SK-N-SH (cell line): Measurements from ENCODE around the gene ISCA2. TPM values are rescaled to one million over a fixed set of nuclear protein-coding genes. Genes with fewer than 3 reads are reported as not detected.

Experiments used
- CTCF ChIA-PET: fragments of 300-600, 350-600 bp; formaldehyde crosslinking; extraction: SDS; loops from one replicate; lab custom pipeline; 2021; lab: Yijun Ruan, JAX
- POLR2A ChIA-PET: fragments of 350-600 bp; sonication (Branson Sonifier 250); formaldehyde crosslinking; extraction: SDS; loops from one replicate; lab custom pipeline; 2020; ENCODE audit warnings: antibody characterized with exemption, inconsistent platforms; lab: Yijun Ruan, JAX
- DNase-seq: peaks from one replicate; pipeline ENCODE4 v3.0.0; 2012
- H2AFZ ChIP-seq: fragments of 200-600 bp; sonication (generic); 2 replicates; pipeline ENCODE4 v1.8.1; 2016; ENCODE audit warnings: antibody characterized with exemption, mild to moderate bottlenecking, low read depth
- H3F3A ChIP-seq: fragments of 200-600 bp; sonication (generic); replicated peaks from 2 replicates; pipeline ENCODE3; 2016; ENCODE audit warnings: antibody characterized with exemption, mild to moderate bottlenecking; ENCODE audit not compliant: insufficient read depth
- H3K27ac ChIP-seq, 2 experiments: fragments of 200-500 bp in 1 of 2; fragments of 200-600 bp in 1 of 2; sonication (Bioruptor generic) in 1 of 2; sonication (generic), shearing (Covaris generic) in 1 of 2; 2 replicates each; pipeline versions ENCODE4 v1.5.1 to v1.6.1; 2014 to 2016; ENCODE audit warnings: low read depth in 2 of 2, inconsistent platforms in 1 of 2, low read length in 1 of 2, mild to moderate bottlenecking in 1 of 2, mixed read lengths in 1 of 2
- H3K27me3 ChIP-seq: fragments of 200-600 bp; sonication (generic), shearing (Covaris generic); 2 replicates; pipeline ENCODE4 v1.6.1; 2016; ENCODE audit warnings: mixed run types; ENCODE audit not compliant: insufficient read depth
- H3K36me3 ChIP-seq, 2 experiments: fragments of 200-500 bp in 1 of 2; fragments of 200-600 bp in 1 of 2; sonication (Bioruptor generic) in 1 of 2; sonication (generic) in 1 of 2; replicated peaks in 1 of 2; 2 replicates each; pipeline versions ENCODE3 to v1.5.1; 2014 to 2016; ENCODE audit warnings: low read length in 1 of 2, mild to moderate bottlenecking in 1 of 2; ENCODE audit not compliant: insufficient read depth in 2 of 2, control insufficient read depth in 1 of 2
- H3K4me1 ChIP-seq, 2 experiments: fragments of 200-500 bp in 1 of 2; fragments of 200-600 bp in 1 of 2; sonication (Bioruptor generic) in 1 of 2; sonication (generic), shearing (Covaris generic) in 1 of 2; 2 replicates each; pipeline versions ENCODE4 v1.5.1 to v1.6.1; 2014 to 2016; ENCODE audit warnings: low read depth in 1 of 2, low read length in 1 of 2, mixed run types in 1 of 2; ENCODE audit not compliant: insufficient read depth in 2 of 2, control insufficient read depth in 1 of 2
- H3K4me2 ChIP-seq: fragments of 200-600 bp; sonication (generic), shearing (Covaris generic); 2 replicates; pipeline ENCODE4 v1.6.1; 2017; ENCODE audit warnings: mixed run types
- H3K4me3 ChIP-seq, 2 experiments: fragments of 200-500 bp in 1 of 2; fragments of 200-600 bp in 1 of 2; sonication (Bioruptor generic) in 1 of 2; sonication (generic), shearing (Covaris generic) in 1 of 2; 2 replicates each; pipeline versions ENCODE4 v1.5.1 to v1.8.1; 2014 to 2016; ENCODE audit warnings: low read depth in 2 of 2, inconsistent platforms in 1 of 2, low read length in 1 of 2, mild to moderate bottlenecking in 1 of 2, mixed read lengths in 1 of 2, moderate library complexity in 1 of 2
- H3K79me2 ChIP-seq: fragments of 200-600 bp; sonication (generic); 2 replicates; pipeline ENCODE4 v1.8.1; 2017; ENCODE audit warnings: mild to moderate bottlenecking; ENCODE audit not compliant: insufficient read depth
- H3K9ac ChIP-seq: fragments of 200-600 bp; sonication (generic); 2 replicates; pipeline ENCODE4 v1.6.1; 2017; ENCODE audit warnings: mixed run types
- H3K9me2 ChIP-seq: fragments of 200-600 bp; sonication (generic); 2 replicates; pipeline ENCODE4 v1.6.1; 2017; ENCODE audit warnings: mixed run types
- H3K9me3 ChIP-seq: fragments of 200-600 bp; sonication (generic); 2 replicates; pipeline ENCODE4 v1.6.1; 2017; ENCODE audit warnings: mixed run types, mild to moderate bottlenecking, moderate library complexity
- H4K20me1 ChIP-seq: fragments of 200-600 bp; sonication (generic); 2 replicates; pipeline ENCODE4 v1.6.1; 2017; ENCODE audit warnings: mild to moderate bottlenecking, mixed run types; ENCODE audit not compliant: insufficient read depth
- EP300 ChIP-seq, 2 experiments: IDR thresholded peaks; 2 replicates each; pipeline versions ENCODE4 v1.4.0 to v1.6.1; 2012; ENCODE audit warnings: borderline replicate concordance in 1 of 2, low read depth in 1 of 2, low read length in 1 of 2
- FOSL2 ChIP-seq: IDR thresholded peaks from 2 replicates; pipeline ENCODE4 v1.4.0; 2012; ENCODE audit warnings: low read depth, mild to moderate bottlenecking, moderate library complexity, borderline replicate concordance
- FOXJ3 ChIP-seq: sonication (generic); formaldehyde crosslinking; IDR thresholded peaks from 2 replicates; pipeline ENCODE4 v1.5.1; 2020; ENCODE audit warnings: mild to moderate bottlenecking, missing genetic modification reagents
- MEF2A ChIP-seq: IDR thresholded peaks from 2 replicates; pipeline ENCODE4 v1.4.0; 2012; ENCODE audit warnings: low read depth, borderline replicate concordance
- MXI1 ChIP-seq: IDR thresholded peaks from 2 replicates; pipeline ENCODE4 v1.6.1; 2012; ENCODE audit warnings: mild to moderate bottlenecking, low read depth, low read length, improper control_type of control experiment
- NRF1 ChIP-seq: IDR thresholded peaks from 2 replicates; pipeline ENCODE4 v1.6.1; 2012; ENCODE audit warnings: low read depth, mild to moderate bottlenecking, low read length
- POLR2AphosphoS5 ChIP-seq: IDR thresholded peaks from 2 replicates; pipeline ENCODE4 v1.6.1; 2012; ENCODE audit warnings: low read depth, low read length
- RAD21 ChIP-seq: IDR thresholded peaks from 2 replicates; pipeline ENCODE4 v1.6.1; 2012; ENCODE audit warnings: mild to moderate bottlenecking, low read length
- RXRA ChIP-seq: IDR thresholded peaks from 2 replicates; pipeline ENCODE4 v1.4.0; 2012; ENCODE audit warnings: low read depth, mild to moderate bottlenecking, borderline replicate concordance
- SIN3A ChIP-seq: IDR thresholded peaks from 2 replicates; pipeline ENCODE4 v1.6.1; 2012; ENCODE audit warnings: low read depth, mild to moderate bottlenecking, low read length, moderate library complexity, borderline replicate concordance
- SMC3 ChIP-seq: IDR thresholded peaks from 2 replicates; pipeline ENCODE4 v1.6.1; 2012; ENCODE audit warnings: low read depth, low read length, improper control_type of control experiment
- TAF1 ChIP-seq: IDR thresholded peaks from 2 replicates; pipeline ENCODE4 v1.6.1; 2012; ENCODE audit warnings: low read depth, mild to moderate bottlenecking, low read length, moderate library complexity, borderline replicate concordance
- USF1 ChIP-seq: IDR thresholded peaks from 2 replicates; pipeline ENCODE4 v1.4.0; 2012; ENCODE audit warnings: low read depth, borderline replicate concordance
- YY1 ChIP-seq: IDR thresholded peaks from 2 replicates; pipeline ENCODE4 v1.4.0; 2012; ENCODE audit warnings: low read depth, mild to moderate bottlenecking
- WGBS: methylation state at CpG from one replicate; pipeline ENCODE4 v1.1.6; 2017; ENCODE audit warnings: low lambda C conversion rate; 5-methylcytosine and 5-hydroxymethylcytosine counted together
- polyA plus RNA-seq, 3 experiments: library from polyadenylated mRNA; depleted of rRNA; stranded (reverse); fragments of >200 nt; gene quantifications; 2 replicates each; pipeline ENCODE4 v1.2.3, GENCODE V29; 2012
- TF ChIP-seq, protein P1 (sequence below): IDR thresholded peaks from 2 replicates; pipeline ENCODE4 v1.6.1; 2012; ENCODE audit warnings: mild to moderate bottlenecking, low read depth, low read length, moderate library complexity

Gene ISCA2
- polyA plus RNA-seq, 1 of the 3 experiments (the other 2 are of a cell fraction), result 51.9 TPM

DNA sequence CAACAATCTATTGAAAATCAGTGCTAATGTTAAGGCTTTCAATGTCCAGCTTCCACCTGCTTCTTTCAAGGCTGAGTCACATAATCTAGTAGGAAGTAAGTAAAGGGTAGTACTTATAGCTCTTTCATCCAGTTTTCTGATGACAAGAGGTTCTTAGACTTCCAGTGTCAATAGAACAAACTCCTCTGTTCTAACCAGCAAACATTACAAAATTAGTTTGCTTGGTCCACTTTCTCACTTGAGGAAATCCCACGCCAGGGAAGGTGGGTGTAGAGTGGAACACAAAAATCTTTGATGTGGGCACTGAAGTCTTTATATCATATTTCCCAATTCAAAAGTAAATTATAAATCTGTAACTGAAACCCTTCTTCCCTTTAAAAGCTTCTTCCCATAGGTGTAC, 3.1 kb upstream of the ISCA2 start:
- ChIA-PET CTCF (interaction anchor here (1.0 to 2.7 kb wide), 4 partner anchors 11 to 36 kb away, joined by 3 to 9 read pairs (median 6); no protein-coding TSS in a partner anchor), POLR2A (interaction anchor here (0.5 kb wide), 1 partner anchor 122 kb away, joined by 3 read pairs; no protein-coding TSS in a partner anchor)
- Histone ChIP-seq H3F3A (peaks cover 32% of the 10 kb centered on the region), H3K36me3 (peaks cover 4% of the 10 kb centered on the region in 2 experiments), H3K9ac (no peak overlapping the region), H3K4me1 (peaks cover 13 to 19% of the 10 kb centered on the region in 2 experiments; a peak in 3 of 4 replicates), H3K9me3 (no peaks in the 10 kb centered on the region), H3K4me2 (no peak overlapping the region), H2AFZ (no peak overlapping the region), H3K27ac (no peak overlapping the region), H3K79me2 (peaks cover 55% of the 10 kb centered on the region), H3K4me3 (no peak overlapping the region), H3K27me3 (no peaks in the 10 kb centered on the region), H3K9me2 (no peaks in the 10 kb centered on the region), H4K20me1 (no peaks in the 10 kb centered on the region)
- WGBS, result 100% methylated on average over 1 of the region's 1 CpG
- no peak for TF ChIP-seq USF1
- no peak for TF ChIP-seq NRF1
- TF ChIP-seq FOXJ3 (CRISPR knock-in tag), result no peak
- no peak for TF ChIP-seq MEF2A
- TF ChIP-seq FOSL2, result no peak
- TF ChIP-seq SIN3A, result no peak
- no peak for TF ChIP-seq MXI1
- TF ChIP-seq, protein P1, sequence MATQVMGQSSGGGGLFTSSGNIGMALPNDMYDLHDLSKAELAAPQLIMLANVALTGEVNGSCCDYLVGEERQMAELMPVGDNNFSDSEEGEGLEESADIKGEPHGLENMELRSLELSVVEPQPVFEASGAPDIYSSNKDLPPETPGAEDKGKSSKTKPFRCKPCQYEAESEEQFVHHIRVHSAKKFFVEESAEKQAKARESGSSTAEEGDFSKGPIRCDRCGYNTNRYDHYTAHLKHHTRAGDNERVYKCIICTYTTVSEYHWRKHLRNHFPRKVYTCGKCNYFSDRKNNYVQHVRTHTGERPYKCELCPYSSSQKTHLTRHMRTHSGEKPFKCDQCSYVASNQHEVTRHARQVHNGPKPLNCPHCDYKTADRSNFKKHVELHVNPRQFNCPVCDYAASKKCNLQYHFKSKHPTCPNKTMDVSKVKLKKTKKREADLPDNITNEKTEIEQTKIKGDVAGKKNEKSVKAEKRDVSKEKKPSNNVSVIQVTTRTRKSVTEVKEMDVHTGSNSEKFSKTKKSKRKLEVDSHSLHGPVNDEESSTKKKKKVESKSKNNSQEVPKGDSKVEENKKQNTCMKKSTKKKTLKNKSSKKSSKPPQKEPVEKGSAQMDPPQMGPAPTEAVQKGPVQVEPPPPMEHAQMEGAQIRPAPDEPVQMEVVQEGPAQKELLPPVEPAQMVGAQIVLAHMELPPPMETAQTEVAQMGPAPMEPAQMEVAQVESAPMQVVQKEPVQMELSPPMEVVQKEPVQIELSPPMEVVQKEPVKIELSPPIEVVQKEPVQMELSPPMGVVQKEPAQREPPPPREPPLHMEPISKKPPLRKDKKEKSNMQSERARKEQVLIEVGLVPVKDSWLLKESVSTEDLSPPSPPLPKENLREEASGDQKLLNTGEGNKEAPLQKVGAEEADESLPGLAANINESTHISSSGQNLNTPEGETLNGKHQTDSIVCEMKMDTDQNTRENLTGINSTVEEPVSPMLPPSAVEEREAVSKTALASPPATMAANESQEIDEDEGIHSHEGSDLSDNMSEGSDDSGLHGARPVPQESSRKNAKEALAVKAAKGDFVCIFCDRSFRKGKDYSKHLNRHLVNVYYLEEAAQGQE, result no peak
- no peak for TF ChIP-seq POLR2AphosphoS5
- DNase-seq, result no peak

- DNase-seq, result no peak
- peaks cover 53% of the 10 kb centered on the region for H3K79me2 ChIP-seq
- WGBS, result 22% methylated on average over 20 of the region's 20 CpGs
- POLR2A ChIA-PET, result interaction anchor here (1.1 kb wide), 1 partner anchor 66 kb away, joined by 3 read pairs; no protein-coding TSS in a partner anchor
- H3K36me3 ChIP-seq, result peaks cover 0 to 9% of the 10 kb centered on the region in 2 experiments
- peak overlapping the region; percentile 92 for H2AFZ ChIP-seq
- peak overlapping the region in 1 of 2 experiments; percentile 80; a peak in 2 of 4 replicates for H3K27ac ChIP-seq
- H3K4me3 ChIP-seq, result peak overlapping the region; percentile 87 to 91
- H3K4me1 ChIP-seq, result peaks cover 13 to 20% of the 10 kb centered on the region in 2 experiments; a peak in 3 of 4 replicates
- H3K4me2 ChIP-seq, result peak overlapping the region; percentile 96
- no peaks in the 10 kb centered on the region for H3K9me3 ChIP-seq
- H3K27me3 ChIP-seq, result no peaks in the 10 kb centered on the region
- peaks cover 49% of the 10 kb centered on the region for H3F3A ChIP-seq
- H3K9ac ChIP-seq, result peak overlapping the region; percentile 74; the same call in 1 of the 2 replicates
- H4K20me1 ChIP-seq, result no peaks in the 10 kb centered on the region
- CTCF ChIA-PET, result interaction anchor here (1.0 to 11.1 kb wide), 4 partner anchors 10 to 130 kb away, joined by 3 to 126 read pairs (median 5); partner anchors contain the start of gene LTBP2
- no peaks in the 10 kb centered on the region for H3K9me2 ChIP-seq
- TF ChIP-seq YY1 (no peak), USF1 (no peak), EP300 (IDR thresholded peaks at IDR 0.05; ENCODE audit: borderline replicate concordance in 1 of 2, low read depth in 1 of 2, low read length in 1 of 2) (no peak), RXRA (no peak), SMC3 (0 out of 2 replicates have a peak, but pooled peaks have one; percentile 9), RAD21 (peak; percentile 45), TAF1 (no peak)
- TF ChIP-seq, protein P1, result no peak
Measured at GRCh38 chr14:74491956-74492775, 1.4 kb upstream of the ISCA2 start.
